Left lung (tissue), 14 donors: Measurements from ENCODE around the gene RARS2. TPM values are rescaled to one million over a fixed set of nuclear protein-coding genes. Genes with fewer than 3 reads are reported as not detected.

Experiments
- ATAC-seq: fragments of 200-7000 bp; cut with Tn5 transposase; one replicate; pipeline ENCODE4 v1.9.1; 2020; ENCODE audit warnings: moderate library complexity
- DNase-seq, 4 donors: peaks; one replicate each; pipeline ENCODE4 v3.0.0-alpha.2; 2013 to 2020
- H3K27ac ChIP-seq, 2 donors: fragments of 200-600 bp; sonication (generic) in 1 of 2; one replicate each; pipeline versions ENCODE4 v1.5.0 to v1.8.0; 2020 to 2021
- H3K27me3 ChIP-seq, 2 donors: fragments of 200-600 bp; sonication (generic) in 1 of 2; one replicate each; pipeline versions ENCODE4 v1.5.0 to v1.8.0; 2020 to 2021
- H3K36me3 ChIP-seq, 2 donors: fragments of 200-600 bp; sonication (generic) in 1 of 2; one replicate each; pipeline versions ENCODE4 v1.5.0 to v1.8.0; 2020 to 2021
- H3K4me1 ChIP-seq, 2 donors: fragments of 200-600 bp; one replicate each; pipeline ENCODE4 v1.8.0; 2021
- H3K4me3 ChIP-seq, 2 donors: fragments of 200-600 bp; sonication (generic) in 1 of 2; one replicate each; pipeline versions ENCODE4 v1.5.0 to v1.8.0; 2020 to 2021; ENCODE audit warnings: mild to moderate bottlenecking in 1 of 2
- H3K9me3 ChIP-seq, 2 donors: fragments of 200-600 bp; sonication (generic) in 1 of 2; one replicate each; pipeline versions ENCODE4 v1.5.0 to v1.8.0; 2020 to 2021
- CTCF ChIP-seq, 2 donors: fragments of 200-600 bp; sonication (generic) in 1 of 2; IDR thresholded peaks; one replicate each; pipeline versions ENCODE4 v1.5.0 to v1.8.0; 2021; ENCODE audit warnings: antibody characterized with exemption in 2 of 2
- intact Hi-C, 2 donors: fragments of 100-400 bp; cut with DNase I; formaldehyde crosslinking; loops; one replicate each; pipeline versions ENCODE4 v1.11.2 to v1.14.2; 2022
- long read RNA-seq, 12 donors: library from polyadenylated mRNA in 2 of 12; unstranded in 2 of 12; transcript quantifications; one replicate each; pipeline ENCODE4 v2.0.0 and lab custom pipeline, GENCODE V29; 2019 to 2026
- polyA plus RNA-seq, 6 donors: library from polyadenylated mRNA; unstranded; fragments of 120-200 nt; gene quantifications; one replicate each; pipeline ENCODE4 v1.2.1, GENCODE V29; 2013; ENCODE audit not compliant: insufficient read length in 6 of 6
- total RNA-seq, 2 donors: library from RNA; stranded (reverse); fragmentation: NEBNext Ultra II Directional; extraction: Animal tissue kit (Norgen Biotek cat#: 25700); gene quantifications; one replicate each; pipeline ENCODE4 v1.2.1, GENCODE V29; 2021
- donor health status: DM: no; HTN: yes; CAD: no.
- donor health status: DM: no; HTN: no; CAD: no.

The RARS2 gene
- total RNA-seq (10 to 100 TPM; 31.1 to 33.3 TPM), polyA plus RNA-seq (10 to 100 TPM; 65.1 to 71.7 (median 69.7) TPM)
- long read RNA-seq, donor 1, partial matches to known transcripts: 28 of 33 reads
- long read RNA-seq, donor 1, other reads (novel, unspliced or antisense): 0 of 33 reads
- long read RNA-seq, donor 2, partial matches to known transcripts: 12 of 14 reads
- long read RNA-seq, donor 2, other reads (novel, unspliced or antisense): 0 of 14 reads
- long read RNA-seq, donor 3, partial matches to known transcripts: 11 of 13 reads
- long read RNA-seq, donor 3, other reads (novel, unspliced or antisense): 0 of 13 reads
- long read RNA-seq, donor 4, partial matches to known transcripts: 10 of 22 reads
- long read RNA-seq, donor 4, other reads (novel, unspliced or antisense): 9 of 22 reads
- long read RNA-seq, donor 5, partial matches to known transcripts: 17 of 20 reads
- long read RNA-seq, donor 5, other reads (novel, unspliced or antisense): 0 of 20 reads
- long read RNA-seq, donor 6, partial matches to known transcripts: 12 of 16 reads
- long read RNA-seq, donor 6, other reads (novel, unspliced or antisense): 0 of 16 reads
- long read RNA-seq, donor 7, partial matches to known transcripts: 0 of 2 reads
- long read RNA-seq, donor 7, other reads (novel, unspliced or antisense): 0 of 2 reads
- long read RNA-seq, donor 8, partial matches to known transcripts: 18 of 22 reads
- long read RNA-seq, donor 8, other reads (novel, unspliced or antisense): 0 of 22 reads
- long read RNA-seq, donor 9: 0 reads
- long read RNA-seq, donor 10, transcript RARS2-201 (20 exons, 1,818 nt): major isoform, 5 of 10 reads
- long read RNA-seq, donor 10, partial matches to known transcripts: 2 of 10 reads
- long read RNA-seq, donor 10, other reads (novel, unspliced or antisense): 3 of 10 reads
- long read RNA-seq, donor 11, partial matches to known transcripts: 11 of 18 reads
- long read RNA-seq, donor 11, other reads (novel, unspliced or antisense): 5 of 18 reads
- long read RNA-seq, donor 12, partial matches to known transcripts: 0 of 1 reads
- long read RNA-seq, donor 12, other reads (novel, unspliced or antisense): 0 of 1 reads

GRCh38 chr6:87589693-87590416, at the start of gene RARS2, which contains the start of gene ORC3:
Gene RARS2, minus strand, starts transcription at chr6:87589987. Its CDS starts 30 bp downstream, at chr6:87589957.
Gene ORC3, plus strand, starts transcription at chr6:87590135. Its CDS starts 34 bp downstream, at chr6:87590169.
- H3K27me3 ChIP-seq: no peaks in the 10 kb centered on the region
- peak; percentile 93 to 99 (median 96) for DNase-seq
- no peak for TF ChIP-seq CTCF (IDR thresholded peaks at IDR 0.05)
- peak within 1 kb of the TSS; percentile 84 to 85 for H3K27ac ChIP-seq
- peak; percentile 100 for ATAC-seq
- peaks cover 17 to 44% of the 10 kb centered on the region in 2 donors for H3K4me1 ChIP-seq
- intact Hi-C loops: no loop called here
- H3K36me3 ChIP-seq: peaks cover 0 to 17% of the 10 kb centered on the region in 2 donors
- peak within 1 kb of the TSS; percentile 80 to 97 for H3K4me3 ChIP-seq
- H3K9me3 ChIP-seq: no peaks in the 10 kb centered on the region

- intact Hi-C loops: no loop called here
- ATAC-seq: no peak
- no peak for TF ChIP-seq CTCF (IDR thresholded peaks at IDR 0.05)
Observed at GRCh38 chr6:87639373-87639772, 49.6 kb upstream of the RARS2 start.

GRCh38 chr6:87637106-87637505, 47.3 kb upstream of the RARS2 start:
- ATAC-seq: no peak
- TF ChIP-seq CTCF (IDR thresholded peaks at IDR 0.05): no peak
- Histone ChIP-seq H3K27ac (no peak overlapping the region), H3K27me3 (no peaks in the 10 kb centered on the region), H3K36me3 (peaks cover 0 to 23% of the 10 kb centered on the region in 2 donors), H3K4me3 (no peak overlapping the region), H3K4me1 (no peaks in the 10 kb centered on the region), H3K9me3 (no peaks in the 10 kb centered on the region)
- DNase-seq: no peak
- intact Hi-C loops: no loop called here

More at GRCh38 chr6:87639373-87639772, 49.6 kb upstream of the RARS2 start:
- Histone ChIP-seq H3K36me3 (peaks cover 0 to 23% of the 10 kb centered on the region in 2 donors), H3K27me3 (no peaks in the 10 kb centered on the region), H3K4me3 (no peak overlapping the region), H3K9me3 (no peaks in the 10 kb centered on the region), H3K4me1 (no peaks in the 10 kb centered on the region), H3K27ac (no peak overlapping the region)
- no peak for DNase-seq

DNA sequence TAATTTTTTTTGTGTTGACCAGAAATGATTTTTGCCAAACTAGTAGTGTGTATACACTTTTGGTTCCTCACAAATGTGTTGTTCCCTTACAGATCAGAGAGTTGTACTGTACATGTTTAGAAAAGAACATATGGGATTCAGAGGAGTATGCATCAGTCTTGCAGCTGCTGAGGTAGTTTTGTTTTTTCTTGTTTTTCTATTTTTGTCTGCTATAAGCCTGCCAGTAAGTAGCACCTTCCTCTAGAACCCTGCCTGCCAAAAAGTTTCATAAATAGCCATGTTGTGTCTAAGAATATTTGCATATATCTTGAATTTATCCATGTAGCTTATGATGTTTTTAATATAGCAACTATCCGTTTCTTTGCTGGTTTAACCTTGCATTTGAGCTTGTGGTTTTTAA, 46.5 kb upstream of the RARS2 start:
- Histone ChIP-seq H3K27me3 (no peaks in the 10 kb centered on the region), H3K9me3 (no peaks in the 10 kb centered on the region), H3K36me3 (peaks cover 0 to 29% of the 10 kb centered on the region in 2 donors), H3K4me3 (no peak overlapping the region), H3K27ac (no peak overlapping the region), H3K4me1 (no peaks in the 10 kb centered on the region)
- no peak for TF ChIP-seq CTCF (IDR thresholded peaks at IDR 0.05)
- ATAC-seq (no peak), DNase-seq (no peak)
- intact Hi-C loops: no loop called here
